Ishikawa (cell line): ENCODE results near the gene CEACAM20.

Experiments
- CEBPB ChIP-seq: IDR thresholded peaks from 2 replicates; pipeline ENCODE4 v1.6.1; 2012
- CREB1 ChIP-seq: IDR thresholded peaks from 2 replicates; pipeline ENCODE4 v1.6.1; 2012; ENCODE audit warnings: low read depth
- EP300 ChIP-seq: IDR thresholded peaks from 2 replicates; pipeline ENCODE4 v1.6.1; 2012; ENCODE audit warnings: borderline replicate concordance
- RAD21 ChIP-seq: IDR thresholded peaks from 2 replicates; pipeline ENCODE4 v1.6.1; 2012; ENCODE audit warnings: low read depth
- TAF1 ChIP-seq: IDR thresholded peaks from 2 replicates; pipeline ENCODE4 v1.6.1; 2012; ENCODE audit warnings: low read depth, mild to moderate bottlenecking
- TEAD4 ChIP-seq: IDR thresholded peaks from 2 replicates; pipeline ENCODE4 v1.6.1; 2012
- YY1 ChIP-seq: IDR thresholded peaks from 2 replicates; pipeline ENCODE4 v1.6.1; 2012; ENCODE audit warnings: low read depth

DNA sequence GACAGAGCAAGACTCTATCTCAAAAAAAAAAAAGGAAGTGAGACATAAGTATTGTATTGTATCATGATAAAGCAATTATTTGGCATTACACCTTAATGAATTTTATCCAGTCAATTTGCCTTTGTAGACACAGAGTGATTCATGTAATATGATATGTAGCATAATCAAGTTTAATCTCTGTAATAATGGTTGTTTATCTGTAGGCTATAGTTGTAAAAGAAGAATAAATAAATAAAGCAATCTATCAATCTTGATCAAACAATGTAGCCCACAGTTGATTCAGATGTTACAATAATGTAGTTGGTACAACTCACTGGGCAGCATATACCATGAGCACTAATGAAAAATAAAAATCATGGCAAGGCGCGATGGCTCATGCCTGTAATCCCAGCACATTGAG lies 28.5 kb upstream of the CEACAM20 start:
- TF ChIP-seq TAF1 (no peak), YY1 (no peak), CREB1 (no peak), EP300 (no peak), CEBPB (no peak), TEAD4 (no peak), RAD21 (no peak)
